SK-N-SH (cell line): ENCODE data around the gene OR2Y1. TPM values are rescaled to one million over a fixed set of nuclear protein-coding genes. Genes with fewer than 3 reads are reported as not detected.
"Not testable (repeated sequence)": the region's sequence is repeated elsewhere in the genome, so short reads cannot be mapped to it uniquely, and the experiment has no call there.

ENCODE experiments used
- CTCF ChIA-PET: fragments of 300-600, 350-600 bp; formaldehyde crosslinking; extraction: SDS; loops from one replicate; lab custom pipeline; 2021; lab: Yijun Ruan, JAX
- POLR2A ChIA-PET: fragments of 350-600 bp; sonication (Branson Sonifier 250); formaldehyde crosslinking; extraction: SDS; loops from one replicate; lab custom pipeline; 2020; ENCODE audit warnings: antibody characterized with exemption, inconsistent platforms; lab: Yijun Ruan, JAX
- DNase-seq: peaks from one replicate; pipeline ENCODE4 v3.0.0; 2012
- H2AFZ ChIP-seq: fragments of 200-600 bp; sonication (generic); 2 replicates; pipeline ENCODE4 v1.8.1; 2016; ENCODE audit warnings: antibody characterized with exemption, mild to moderate bottlenecking, low read depth
- H3F3A ChIP-seq: fragments of 200-600 bp; sonication (generic); replicated peaks from 2 replicates; pipeline ENCODE3; 2016; ENCODE audit warnings: antibody characterized with exemption, mild to moderate bottlenecking; ENCODE audit not compliant: insufficient read depth
- H3K27ac ChIP-seq, 2 experiments: fragments of 200-500 bp in 1 of 2; fragments of 200-600 bp in 1 of 2; sonication (Bioruptor generic) in 1 of 2; sonication (generic), shearing (Covaris generic) in 1 of 2; 2 replicates each; pipeline versions ENCODE4 v1.5.1 to v1.6.1; 2014 to 2016; ENCODE audit warnings: low read depth in 2 of 2, inconsistent platforms in 1 of 2, low read length in 1 of 2, mild to moderate bottlenecking in 1 of 2, mixed read lengths in 1 of 2
- H3K27me3 ChIP-seq: fragments of 200-600 bp; sonication (generic), shearing (Covaris generic); 2 replicates; pipeline ENCODE4 v1.6.1; 2016; ENCODE audit warnings: mixed run types; ENCODE audit not compliant: insufficient read depth
- H3K36me3 ChIP-seq, 2 experiments: fragments of 200-500 bp in 1 of 2; fragments of 200-600 bp in 1 of 2; sonication (Bioruptor generic) in 1 of 2; sonication (generic) in 1 of 2; replicated peaks in 1 of 2; 2 replicates each; pipeline versions ENCODE3 to v1.5.1; 2014 to 2016; ENCODE audit warnings: low read length in 1 of 2, mild to moderate bottlenecking in 1 of 2; ENCODE audit not compliant: insufficient read depth in 2 of 2, control insufficient read depth in 1 of 2
- H3K4me1 ChIP-seq, 2 experiments: fragments of 200-500 bp in 1 of 2; fragments of 200-600 bp in 1 of 2; sonication (Bioruptor generic) in 1 of 2; sonication (generic), shearing (Covaris generic) in 1 of 2; 2 replicates each; pipeline versions ENCODE4 v1.5.1 to v1.6.1; 2014 to 2016; ENCODE audit warnings: low read depth in 1 of 2, low read length in 1 of 2, mixed run types in 1 of 2; ENCODE audit not compliant: insufficient read depth in 2 of 2, control insufficient read depth in 1 of 2
- H3K4me2 ChIP-seq: fragments of 200-600 bp; sonication (generic), shearing (Covaris generic); 2 replicates; pipeline ENCODE4 v1.6.1; 2017; ENCODE audit warnings: mixed run types
- H3K4me3 ChIP-seq, 2 experiments: fragments of 200-500 bp in 1 of 2; fragments of 200-600 bp in 1 of 2; sonication (Bioruptor generic) in 1 of 2; sonication (generic), shearing (Covaris generic) in 1 of 2; 2 replicates each; pipeline versions ENCODE4 v1.5.1 to v1.8.1; 2014 to 2016; ENCODE audit warnings: low read depth in 2 of 2, inconsistent platforms in 1 of 2, low read length in 1 of 2, mild to moderate bottlenecking in 1 of 2, mixed read lengths in 1 of 2, moderate library complexity in 1 of 2
- H3K79me2 ChIP-seq: fragments of 200-600 bp; sonication (generic); 2 replicates; pipeline ENCODE4 v1.8.1; 2017; ENCODE audit warnings: mild to moderate bottlenecking; ENCODE audit not compliant: insufficient read depth
- H3K9ac ChIP-seq: fragments of 200-600 bp; sonication (generic); 2 replicates; pipeline ENCODE4 v1.6.1; 2017; ENCODE audit warnings: mixed run types
- H3K9me2 ChIP-seq: fragments of 200-600 bp; sonication (generic); 2 replicates; pipeline ENCODE4 v1.6.1; 2017; ENCODE audit warnings: mixed run types
- H3K9me3 ChIP-seq: fragments of 200-600 bp; sonication (generic); 2 replicates; pipeline ENCODE4 v1.6.1; 2017; ENCODE audit warnings: mixed run types, mild to moderate bottlenecking, moderate library complexity
- H4K20me1 ChIP-seq: fragments of 200-600 bp; sonication (generic); 2 replicates; pipeline ENCODE4 v1.6.1; 2017; ENCODE audit warnings: mild to moderate bottlenecking, mixed run types; ENCODE audit not compliant: insufficient read depth
- EP300 ChIP-seq, 2 experiments: IDR thresholded peaks; 2 replicates each; pipeline versions ENCODE4 v1.4.0 to v1.6.1; 2012; ENCODE audit warnings: borderline replicate concordance in 1 of 2, low read depth in 1 of 2, low read length in 1 of 2
- EZH2phosphoT487 ChIP-seq: fragments of 200-600 bp; sonication (generic); IDR thresholded peaks from 2 replicates; pipeline ENCODE4 v1.6.1; 2017; ENCODE audit warnings: low read depth, mixed run types, mild to moderate bottlenecking, antibody characterized with exemption, moderate library complexity, borderline replicate concordance
- IRF3 ChIP-seq: fragments of 150-350 bp; IDR thresholded peaks from 2 replicates; pipeline ENCODE4 v1.6.1; 2016; ENCODE audit warnings: mild to moderate bottlenecking, low read depth, low read length
- JUND ChIP-seq: IDR thresholded peaks from 2 replicates; pipeline ENCODE4 v1.4.0; 2012
- PBX3 ChIP-seq: IDR thresholded peaks from 2 replicates; pipeline ENCODE4; 2012
- POLR2AphosphoS5 ChIP-seq: IDR thresholded peaks from 2 replicates; pipeline ENCODE4 v1.6.1; 2012; ENCODE audit warnings: low read depth, low read length
- RXRA ChIP-seq: IDR thresholded peaks from 2 replicates; pipeline ENCODE4 v1.4.0; 2012; ENCODE audit warnings: low read depth, mild to moderate bottlenecking, borderline replicate concordance
- SIN3A ChIP-seq: IDR thresholded peaks from 2 replicates; pipeline ENCODE4 v1.6.1; 2012; ENCODE audit warnings: low read depth, mild to moderate bottlenecking, low read length, moderate library complexity, borderline replicate concordance
- TAF1 ChIP-seq: IDR thresholded peaks from 2 replicates; pipeline ENCODE4 v1.6.1; 2012; ENCODE audit warnings: low read depth, mild to moderate bottlenecking, low read length, moderate library complexity, borderline replicate concordance
- TCF12 ChIP-seq: IDR thresholded peaks from 2 replicates; pipeline ENCODE4 v1.4.0; 2012
- TEAD4 ChIP-seq: IDR thresholded peaks from 2 replicates; pipeline ENCODE4 v1.4.0; 2012; ENCODE audit warnings: mild to moderate bottlenecking, borderline replicate concordance; ENCODE audit not compliant: insufficient read depth
- USF1 ChIP-seq: IDR thresholded peaks from 2 replicates; pipeline ENCODE4 v1.4.0; 2012; ENCODE audit warnings: low read depth, borderline replicate concordance
- USF2 ChIP-seq: fragments of 150-350 bp; IDR thresholded peaks from 2 replicates; pipeline ENCODE4 v1.6.1; 2017; ENCODE audit warnings: antibody characterized with exemption, low read length, low read depth, borderline replicate concordance
- YY1 ChIP-seq: IDR thresholded peaks from 2 replicates; pipeline ENCODE4 v1.4.0; 2012; ENCODE audit warnings: low read depth, mild to moderate bottlenecking
- WGBS: methylation state at CpG from one replicate; pipeline ENCODE4 v1.1.6; 2017; ENCODE audit warnings: low lambda C conversion rate; 5-methylcytosine and 5-hydroxymethylcytosine counted together
- polyA plus RNA-seq, 3 experiments: library from polyadenylated mRNA; depleted of rRNA; stranded (reverse); fragments of >200 nt; gene quantifications; 2 replicates each; pipeline ENCODE4 v1.2.3, GENCODE V29; 2012

The OR2Y1 gene
- polyA plus RNA-seq, 1 of the 3 experiments (the other 2 are of a cell fraction), result not detected

DNA sequence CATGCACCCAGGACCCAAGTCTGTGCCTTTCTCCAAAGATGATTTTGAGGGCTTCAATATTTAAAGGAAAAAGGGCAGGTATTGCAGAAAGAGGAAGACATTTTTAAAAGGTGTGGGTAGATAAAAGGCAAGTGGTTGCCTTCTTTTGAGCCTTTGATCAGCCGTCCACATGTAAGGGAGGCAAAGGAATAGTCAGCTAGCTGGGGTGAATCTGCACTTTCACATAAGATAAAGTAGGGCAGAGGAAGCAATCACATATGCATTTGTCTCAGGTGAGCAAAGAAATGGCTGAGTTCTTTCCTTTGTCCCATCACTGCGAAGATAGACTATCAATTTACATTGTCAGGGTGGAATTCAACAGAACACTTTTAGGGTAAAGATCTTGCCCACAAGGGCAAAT is 42.9 kb upstream of the OR2Y1 start:
- POLR2A ChIA-PET, result no interaction called here
- CTCF ChIA-PET, result interaction anchor here (0.8 to 4.6 kb wide), 4 partner anchors 9 to 86 kb away, joined by 3 to 39 read pairs (median 5); partner anchors contain the start of gene MGAT1

GRCh38 chr5:180781900-180782326 is 42.1 kb upstream of the OR2Y1 start:
- H2AFZ ChIP-seq, H3K9me2 ChIP-seq, H3K79me2 ChIP-seq, H3K9me3 ChIP-seq, H3K9ac ChIP-seq, H3K27ac ChIP-seq, H3K4me3 ChIP-seq, H3K27me3 ChIP-seq, H4K20me1 ChIP-seq, DNase-seq, H3K4me2 ChIP-seq, H3K36me3 ChIP-seq: not testable (repeated sequence)
- Histone ChIP-seq H3K4me1 (peaks cover 2 to 14% of the 10 kb centered on the region in 2 experiments; a peak in 3 of 4 replicates), H3F3A (peaks cover 25% of the 10 kb centered on the region)
- CTCF ChIA-PET, result interaction anchor here (1.6 kb wide), 2 partner anchors 9 to 87 kb away, joined by 4 to 6 read pairs; no protein-coding TSS in a partner anchor
- WGBS, result 60% methylated on average over 14 of the region's 14 CpGs
- POLR2A ChIA-PET, result interaction anchor here (0.6 kb wide), 1 partner anchor 56 kb away, joined by 3 read pairs; no protein-coding TSS in a partner anchor

More for the DNA sequence above, 42.9 kb upstream of the OR2Y1 start:
- H3K4me3 ChIP-seq, result no peak overlapping the region
- no peaks in the 10 kb centered on the region for H3K36me3 ChIP-seq
- no peaks in the 10 kb centered on the region for H3K9me2 ChIP-seq
- peaks cover 2 to 14% of the 10 kb centered on the region in 2 experiments; a peak in 3 of 4 replicates for H3K4me1 ChIP-seq
- peaks cover 3% of the 10 kb centered on the region; the same call in 1 of the 2 replicates for H3K79me2 ChIP-seq
- H4K20me1 ChIP-seq, result no peaks in the 10 kb centered on the region
- no peak for TF ChIP-seq USF1
- no peak for TF ChIP-seq EP300 (IDR thresholded peaks at IDR 0.05; ENCODE audit: borderline replicate concordance in 1 of 2, low read depth in 1 of 2, low read length in 1 of 2)
- TF ChIP-seq TAF1, result no peak
- TF ChIP-seq YY1, result no peak
- TF ChIP-seq SIN3A, result no peak
- no peak for TF ChIP-seq TEAD4
- no peak for TF ChIP-seq IRF3
- TF ChIP-seq JUND, result no peak
- no peak for TF ChIP-seq EZH2phosphoT487
- no peak for TF ChIP-seq PBX3
- no peak for TF ChIP-seq POLR2AphosphoS5
- no peak for TF ChIP-seq USF2
- TF ChIP-seq RXRA, result no peak
- TF ChIP-seq TCF12, result no peak
- H3K4me2 ChIP-seq, result no peak overlapping the region
- WGBS, result 89% methylated on average over 2 of the region's 2 CpGs
- no peak overlapping the region for H3K9ac ChIP-seq
- no peaks in the 10 kb centered on the region for H3K9me3 ChIP-seq
- H2AFZ ChIP-seq, result no peak overlapping the region
- H3K27me3 ChIP-seq, result no peaks in the 10 kb centered on the region
- no peak overlapping the region for H3K27ac ChIP-seq
- H3F3A ChIP-seq, result peaks cover 23% of the 10 kb centered on the region
- no peak for DNase-seq
